Measurements from ENCODE around the gene NRL. TPM values are rescaled to one million over a fixed set of nuclear protein-coding genes. Genes with fewer than 3 reads are reported as not detected.

The NRL gene
- total RNA-seq, 1 experiment from 2014 or later: 2.5 TPM

DNA sequence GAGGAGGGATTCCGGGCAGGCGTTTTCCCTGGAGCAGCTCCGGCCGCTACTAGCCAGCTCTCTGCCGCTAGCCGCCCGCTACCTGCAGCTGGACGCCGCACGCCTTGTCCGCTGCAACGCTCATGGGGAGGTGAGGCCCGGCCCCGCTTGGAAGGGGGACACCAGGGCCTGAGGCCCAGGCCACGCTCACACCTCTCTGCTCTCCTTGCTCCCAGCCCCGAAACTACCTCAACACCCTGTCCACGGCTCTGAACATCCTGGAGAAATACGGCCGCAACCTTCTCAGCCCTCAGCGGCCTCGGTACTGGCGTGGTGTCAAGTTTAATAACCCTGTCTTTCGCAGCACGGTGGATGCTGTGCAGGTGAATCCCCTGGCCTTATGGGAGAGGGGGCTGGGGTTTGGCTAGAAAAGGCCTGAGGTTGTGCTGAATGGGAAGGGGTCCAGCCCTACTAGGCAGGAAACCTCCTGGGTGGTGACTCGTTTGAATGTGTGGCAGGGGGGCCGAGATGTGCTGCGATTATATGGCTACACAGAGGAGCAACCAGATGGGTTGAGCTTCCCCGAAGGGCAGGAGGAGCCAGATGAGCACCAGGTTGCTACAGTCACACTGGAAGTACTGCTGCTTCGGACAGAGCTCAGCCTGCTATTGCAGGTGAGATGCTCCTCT, 33.1 kb upstream of the NRL start:
- peaks cover 8% of the 10 kb centered on the region; the same call in 1 of the 2 replicates for H3K79me2 ChIP-seq (ENCODE audit: insufficient read depth, low read length)

More for the DNA sequence above, 33.1 kb upstream of the NRL start:
- Mint-ChIP-seq H3K27ac (peak overlapping the region in 1 of 3 experiments; percentile 87; a peak in 1 of 7 replicates), H3K27me3 (ENCODE audit: low read depth) (no peaks in the 10 kb centered on the region), H3K36me3 (ENCODE audit: insufficient read depth in 1 of 3, low read depth in 3 of 3) (peaks cover 23 to 67% (median 66%) of the 10 kb centered on the region in 3 experiments), H3K4me3 (peak overlapping the region; percentile 96 to 99), H3K4me1 (peaks cover 21 to 24% of the 10 kb centered on the region in 2 experiments), H3K9me3 (no peaks in the 10 kb centered on the region)
- Histone ChIP-seq H3K79me1 (ENCODE audit: insufficient read depth, low read depth, low read length, poor library complexity, severe bottlenecking) (peaks cover 4% of the 10 kb centered on the region), H3K14ac (ENCODE audit: insufficient read depth, low read length) (no peak overlapping the region; the same call in 1 of the 2 replicates), H3K23ac (ENCODE audit: insufficient read length, low read depth, low read length) (no peak overlapping the region), H3K4me1 (ENCODE audit: insufficient read depth, low read length) (no peaks in the 10 kb centered on the region), H4K20me1 (ENCODE audit: control insufficient read depth, insufficient read depth, insufficient read length) (no peaks in the 10 kb centered on the region), H3K4ac (ENCODE audit: low read depth, low read length) (no peak overlapping the region), H3K18ac (ENCODE audit: insufficient read length, low read depth, low read length) (no peak overlapping the region), H3K27me3 (ENCODE audit: insufficient read depth, low read length) (no peaks in the 10 kb centered on the region), H2BK15ac (ENCODE audit: low read depth, low read length) (no peak overlapping the region), H2BK20ac (ENCODE audit: low read depth, low read length, poor library complexity, severe bottlenecking) (no peak overlapping the region), H2AFZ (ENCODE audit: low read length) (no peak overlapping the region), H4K5ac (ENCODE audit: insufficient read length, low read depth, low read length) (no peak overlapping the region), H2BK120ac (ENCODE audit: low read depth, low read length, poor library complexity, severe bottlenecking) (no peak overlapping the region), H2AK5ac (ENCODE audit: insufficient read length, low read length) (no peak overlapping the region), H2BK5ac (ENCODE audit: insufficient read length, low read length) (no peak overlapping the region), H3K9me3 (ENCODE audit: control insufficient read depth, low read depth, low read length) (no peaks in the 10 kb centered on the region), H3K4me2 (ENCODE audit: insufficient read depth, insufficient read length, low read length) (peak overlapping the region; percentile 78), H4K8ac (replicated peaks; ENCODE audit: insufficient read length, low read depth, low read length) (no peak overlapping the region), H3K23me2 (ENCODE audit: insufficient read length, low read depth, low read length, poor library complexity, severe bottlenecking) (peaks cover 19% of the 10 kb centered on the region), H3T11ph (ENCODE audit: low read length) (no peak overlapping the region), H4K91ac (ENCODE audit: insufficient read length, low read depth, low read length) (no peak overlapping the region), H3K27ac (ENCODE audit: insufficient read length, low read depth, low read length) (no peak overlapping the region), H3K9ac (ENCODE audit: extremely low read depth, insufficient read length, low read length) (peak overlapping the region; percentile 79), H3K56ac (ENCODE audit: insufficient read length, low read depth, low read length) (no peak overlapping the region), H2BK12ac (ENCODE audit: insufficient read length, low read depth, low read length) (no peak overlapping the region)
- DNase-seq: no peak
- TF ChIP-seq, protein P1, sequence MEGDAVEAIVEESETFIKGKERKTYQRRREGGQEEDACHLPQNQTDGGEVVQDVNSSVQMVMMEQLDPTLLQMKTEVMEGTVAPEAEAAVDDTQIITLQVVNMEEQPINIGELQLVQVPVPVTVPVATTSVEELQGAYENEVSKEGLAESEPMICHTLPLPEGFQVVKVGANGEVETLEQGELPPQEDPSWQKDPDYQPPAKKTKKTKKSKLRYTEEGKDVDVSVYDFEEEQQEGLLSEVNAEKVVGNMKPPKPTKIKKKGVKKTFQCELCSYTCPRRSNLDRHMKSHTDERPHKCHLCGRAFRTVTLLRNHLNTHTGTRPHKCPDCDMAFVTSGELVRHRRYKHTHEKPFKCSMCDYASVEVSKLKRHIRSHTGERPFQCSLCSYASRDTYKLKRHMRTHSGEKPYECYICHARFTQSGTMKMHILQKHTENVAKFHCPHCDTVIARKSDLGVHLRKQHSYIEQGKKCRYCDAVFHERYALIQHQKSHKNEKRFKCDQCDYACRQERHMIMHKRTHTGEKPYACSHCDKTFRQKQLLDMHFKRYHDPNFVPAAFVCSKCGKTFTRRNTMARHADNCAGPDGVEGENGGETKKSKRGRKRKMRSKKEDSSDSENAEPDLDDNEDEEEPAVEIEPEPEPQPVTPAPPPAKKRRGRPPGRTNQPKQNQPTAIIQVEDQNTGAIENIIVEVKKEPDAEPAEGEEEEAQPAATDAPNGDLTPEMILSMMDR (conservative IDR thresholded peaks at IDR 0.05): no peak
- no CpG with 5 or more reads among the region's 29 CpGs for WGBS (ENCODE audit: extremely low coverage, insufficient read length, low lambda C conversion rate)

Data from H9 (cell line).